AG04449 (cell line): ENCODE results near the gene TEX48.

Experiments used
- CTCF ChIA-PET: fragments of 350-600 bp; formaldehyde crosslinking; extraction: SDS; loops from one replicate; lab custom pipeline; 2021; ENCODE audit warnings: antibody characterized with exemption; lab: Yijun Ruan, JAX
- POLR2A ChIA-PET: fragments of 400-600, 350-600 bp; formaldehyde crosslinking; extraction: SDS; loops from one replicate; lab custom pipeline; 2020; ENCODE audit warnings: antibody characterized with exemption, inconsistent platforms; lab: Yijun Ruan, JAX
- DNase-seq: peaks from one replicate; pipeline ENCODE4 v3.0.0-alpha.2; 2010; ENCODE audit warnings: low read depth, low spot score
- H3K4me3 ChIP-seq: 2 replicates; pipeline ENCODE4 v1.5.1; 2011; ENCODE audit warnings: low read depth, mild to moderate bottlenecking, control low read depth, low read length
- TF ChIP-seq, protein P1 (sequence below): IDR thresholded peaks from one replicate; pipeline ENCODE4 v1.5.1; 2011; ENCODE audit warnings: mild to moderate bottlenecking, moderate library complexity, low read length, control low read depth, inconsistent platforms; ENCODE audit not compliant: insufficient read depth; ENCODE audit errors: missing control alignments

Gene TEX48

GRCh38 chr9:114652776-114653555, 29.0 kb downstream of the TEX48 start:
- ChIA-PET CTCF (interaction anchor here (0.7 to 15.2 kb wide), 63 partner anchors 10 to 570 kb away, joined by 3 to 367 read pairs (median 6); partner anchors contain the start of genes ATP6V1G1 and TEX48), POLR2A (interaction anchor here (1.1 to 1.3 kb wide), 2 partner anchors 66 to 247 kb away, joined by 3 read pairs; partner anchors contain the start of gene ATP6V1G1)
- TF ChIP-seq, protein P1, sequence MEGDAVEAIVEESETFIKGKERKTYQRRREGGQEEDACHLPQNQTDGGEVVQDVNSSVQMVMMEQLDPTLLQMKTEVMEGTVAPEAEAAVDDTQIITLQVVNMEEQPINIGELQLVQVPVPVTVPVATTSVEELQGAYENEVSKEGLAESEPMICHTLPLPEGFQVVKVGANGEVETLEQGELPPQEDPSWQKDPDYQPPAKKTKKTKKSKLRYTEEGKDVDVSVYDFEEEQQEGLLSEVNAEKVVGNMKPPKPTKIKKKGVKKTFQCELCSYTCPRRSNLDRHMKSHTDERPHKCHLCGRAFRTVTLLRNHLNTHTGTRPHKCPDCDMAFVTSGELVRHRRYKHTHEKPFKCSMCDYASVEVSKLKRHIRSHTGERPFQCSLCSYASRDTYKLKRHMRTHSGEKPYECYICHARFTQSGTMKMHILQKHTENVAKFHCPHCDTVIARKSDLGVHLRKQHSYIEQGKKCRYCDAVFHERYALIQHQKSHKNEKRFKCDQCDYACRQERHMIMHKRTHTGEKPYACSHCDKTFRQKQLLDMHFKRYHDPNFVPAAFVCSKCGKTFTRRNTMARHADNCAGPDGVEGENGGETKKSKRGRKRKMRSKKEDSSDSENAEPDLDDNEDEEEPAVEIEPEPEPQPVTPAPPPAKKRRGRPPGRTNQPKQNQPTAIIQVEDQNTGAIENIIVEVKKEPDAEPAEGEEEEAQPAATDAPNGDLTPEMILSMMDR = no peak
- no peak overlapping the region for H3K4me3 ChIP-seq
- no peak for DNase-seq

DNA sequence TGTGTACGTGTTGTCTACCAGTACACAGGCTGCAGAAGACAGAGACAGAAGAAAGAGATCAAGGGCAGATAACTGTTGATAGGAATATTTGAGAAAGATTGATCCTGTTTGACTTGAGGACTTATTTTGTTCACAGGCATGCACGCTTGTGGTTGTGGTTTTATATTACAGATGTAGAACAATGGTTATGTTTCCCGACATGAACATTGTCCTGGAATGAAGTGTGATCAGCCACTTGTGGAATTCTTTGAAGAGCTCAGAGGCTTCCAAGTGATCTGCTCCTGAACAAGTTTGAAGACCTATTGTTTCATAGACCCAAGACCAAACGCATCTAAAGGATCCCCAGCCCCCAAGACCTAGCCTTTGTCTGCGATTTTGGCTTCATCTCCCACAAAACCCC, 38.1 kb downstream of the TEX48 start:
- POLR2A ChIA-PET = no interaction called here
- no peak for DNase-seq
- no peak overlapping the region for H3K4me3 ChIP-seq
- CTCF ChIA-PET = interaction anchor here (1.2 to 6.2 kb wide), 6 partner anchors 8 to 238 kb away, joined by 3 to 57 read pairs (median 7); no protein-coding TSS in a partner anchor
- TF ChIP-seq, protein P1 = no peak

GRCh38 chr9:114643001-114643400, 39.0 kb downstream of the TEX48 start:
- ChIA-PET POLR2A (interaction anchor here (0.5 kb wide), 1 partner anchor 46 kb away, joined by 3 read pairs; no protein-coding TSS in a partner anchor), CTCF (interaction anchor here (1.3 to 6.2 kb wide), 2 partner anchors 10 to 156 kb away, joined by 4 to 57 read pairs; no protein-coding TSS in a partner anchor)
- no peak overlapping the region for H3K4me3 ChIP-seq
- DNase-seq = no peak
- TF ChIP-seq, protein P1 = no peak

- no peak overlapping the region for H3K4me3 ChIP-seq
- DNase-seq = no peak
- POLR2A ChIA-PET = no interaction called here
- CTCF ChIA-PET = interaction anchor here (1.1 to 6.2 kb wide), 4 partner anchors 11 to 373 kb away, joined by 3 to 57 read pairs (median 4); no protein-coding TSS in a partner anchor
- TF ChIP-seq, protein P1 = no peak
These were observed 40.0 kb downstream of the TEX48 start for GRCh38 chr9:114641967-114642366.

DNA sequence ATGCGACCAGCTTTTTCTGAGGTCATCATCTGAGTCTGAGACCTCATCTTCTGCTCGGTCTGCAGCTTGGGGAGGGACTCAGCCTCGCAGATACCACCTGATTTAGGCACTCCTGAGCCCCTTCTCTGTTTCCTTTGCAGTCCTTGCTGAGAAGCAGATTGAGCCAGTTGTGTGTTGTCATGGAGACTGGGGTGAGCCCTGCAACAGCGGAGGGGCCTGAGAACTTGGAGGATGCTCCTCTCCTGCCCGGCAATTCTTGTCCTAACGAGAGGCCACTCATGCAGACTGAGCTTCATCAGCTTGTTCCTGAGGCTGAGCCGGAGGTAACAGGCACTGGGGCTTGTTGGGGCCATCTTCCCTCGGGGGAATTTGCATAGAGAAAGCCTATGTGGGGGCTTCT, 43.6 kb downstream of the TEX48 start:
- H3K4me3 ChIP-seq = no peak overlapping the region
- no peak for DNase-seq
- TF ChIP-seq, protein P1 = no peak
- ChIA-PET POLR2A (interaction anchor here (0.7 kb wide), 1 partner anchor 81 kb away, joined by 3 read pairs; no protein-coding TSS in a partner anchor), CTCF (interaction anchor here (0.8 to 2.1 kb wide), 6 partner anchors 11 to 233 kb away, joined by 3 to 14 read pairs (median 4); no protein-coding TSS in a partner anchor)

- no peak overlapping the region for H3K4me3 ChIP-seq
- ChIA-PET CTCF (interaction anchor here (1.1 kb wide), 1 partner anchor 17 kb away, joined by 3 read pairs; no protein-coding TSS in a partner anchor), POLR2A (no interaction called here)
- DNase-seq = no peak
- TF ChIP-seq, protein P1 = no peak
These were observed 47.6 kb downstream of the TEX48 start for GRCh38 chr9:114634387-114634786.
